Kidney (tissue), 14 donors: ENCODE measurements around the gene CAP2. TPM values are rescaled to one million over a fixed set of nuclear protein-coding genes. Genes with fewer than 3 reads are reported as not detected.
"Not testable (repeated sequence)": the region's sequence is repeated elsewhere in the genome, so short reads cannot be mapped to it uniquely, and the experiment has no call there.

Experiments used
- DNase-seq, 5 donors: peaks; one replicate each; pipeline ENCODE4 v3.0.0-alpha.2; 2013 to 2020
- FAIRE-seq: peaks from 2 replicates; lab custom pipeline; 2012; peaks lifted over from hg19 to GRCh38; lab: Jason Lieb, UNC
- H3K27ac ChIP-seq, 2 donors: one replicate each; pipeline ENCODE4 v1.7.0; 2013; ENCODE audit warnings: low read depth in 2 of 2, low read length in 2 of 2, inconsistent platforms in 1 of 2
- H3K27me3 ChIP-seq: one replicate; pipeline ENCODE4 v1.7.1; 2013; ENCODE audit warnings: low read length, inconsistent platforms; ENCODE audit not compliant: control insufficient read depth, insufficient read depth
- H3K36me3 ChIP-seq, 3 donors: one replicate each; pipeline versions ENCODE4 v1.7.0 to v1.7.1; 2013; ENCODE audit warnings: low read length in 3 of 3, control low read depth in 1 of 3, inconsistent platforms in 1 of 3; ENCODE audit not compliant: insufficient read depth in 3 of 3, control insufficient read depth in 2 of 3
- H3K4me1 ChIP-seq, 3 donors: one replicate each; pipeline versions ENCODE4 v1.7.0 to v1.7.1; 2013; ENCODE audit warnings: low read length in 3 of 3, inconsistent platforms in 1 of 3, low read depth in 1 of 3; ENCODE audit not compliant: control insufficient read depth in 2 of 3, insufficient read depth in 2 of 3
- H3K4me3 ChIP-seq, 3 donors: one replicate each; pipeline versions ENCODE4 v1.7.0 to v1.8.1; 2013; ENCODE audit warnings: low read length in 3 of 3, control low read depth in 1 of 3, inconsistent platforms in 1 of 3
- H3K9ac ChIP-seq, 3 donors: one replicate each; pipeline versions ENCODE4 v1.7.0 to v1.7.1; 2013; ENCODE audit warnings: low read length in 3 of 3, control low read depth in 1 of 3, inconsistent platforms in 1 of 3
- H3K9me3 ChIP-seq, 3 donors: one replicate each; pipeline versions ENCODE4 v1.7.0 to v1.7.1; 2013; ENCODE audit warnings: low read length in 3 of 3, control low read depth in 1 of 3, inconsistent platforms in 1 of 3; ENCODE audit not compliant: control insufficient read depth in 2 of 3, insufficient read depth in 1 of 3
- intact Hi-C: fragments of 100-400 bp; cut with DNase I; formaldehyde crosslinking; loops from one replicate; pipeline ENCODE4 v1.11.1; 2022
- polyA plus RNA-seq: library from polyadenylated mRNA; stranded (reverse); fragments of 350-450 nt; fragmentation: Illumina TruSeq; extraction: RNeasy Lipid Tissue Mini Kit (QIAGEN cat#74804); gene quantifications from one replicate; pipeline ENCODE4 v1.2.3, GENCODE V29; 2014; ENCODE audit warnings: low read depth, low replicate concordance; ENCODE audit not compliant: insufficient read depth
- total RNA-seq: library from RNA; stranded (reverse); fragmentation: NEBNext Ultra II Directional; extraction: Animal tissue kit (Norgen Biotek cat#: 25700); gene quantifications from one replicate; pipeline ENCODE4 v1.2.1, GENCODE V29; 2021
- TF ChIP-seq, protein P1 (sequence below): IDR thresholded peaks from 3 replicates; pipeline ENCODE4 v1.5.1; 2012; ENCODE audit warnings: mild to moderate bottlenecking, moderate library complexity, borderline replicate concordance; ENCODE audit not compliant: insufficient read depth; ENCODE audit errors: extremely low read depth
- donor health status: control.
- donor health status: control.
- donor health status: control.
- donor health status: control.
- donor health status: control.
- donor health status: DM: yes; HTN: yes; CAD: no.
- donor health status: Normal renal cell carcinoma (clear cell type).

Gene CAP2
- total and polyA plus RNA-seq, 2 donors from 2014 or later: 9.8 to 15.7 TPM

DNA sequence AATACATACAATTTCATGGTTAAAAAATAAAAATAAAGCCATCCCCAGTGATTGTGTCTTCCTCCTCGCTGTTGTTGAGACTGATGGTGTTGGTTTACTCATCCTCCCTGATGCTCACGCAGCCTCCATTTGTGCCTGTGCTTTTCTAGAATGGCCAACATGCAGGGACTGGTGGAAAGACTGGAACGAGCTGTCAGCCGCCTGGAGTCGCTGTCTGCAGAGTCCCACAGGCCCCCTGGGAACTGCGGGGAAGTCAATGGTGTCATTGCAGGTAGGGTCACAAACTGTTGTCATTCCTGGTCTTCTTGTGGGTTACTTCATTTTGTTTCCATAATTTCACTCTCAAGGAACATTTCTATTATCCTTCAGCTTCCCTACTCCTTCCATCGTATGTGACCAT, 28.0 kb downstream of the CAP2 start:
- Histone ChIP-seq H3K9me3 (no peaks in the 10 kb centered on the region), H3K4me1 (no peaks in the 10 kb centered on the region), H3K9ac (no peak overlapping the region), H3K4me3 (no peak overlapping the region), H3K27me3 (no peaks in the 10 kb centered on the region), H3K27ac (no peak overlapping the region), H3K36me3 (no peaks in the 10 kb centered on the region)
- DNase-seq (no peak), FAIRE-seq (no peak)
- intact Hi-C loops: no loop called here
- TF ChIP-seq, protein P1, sequence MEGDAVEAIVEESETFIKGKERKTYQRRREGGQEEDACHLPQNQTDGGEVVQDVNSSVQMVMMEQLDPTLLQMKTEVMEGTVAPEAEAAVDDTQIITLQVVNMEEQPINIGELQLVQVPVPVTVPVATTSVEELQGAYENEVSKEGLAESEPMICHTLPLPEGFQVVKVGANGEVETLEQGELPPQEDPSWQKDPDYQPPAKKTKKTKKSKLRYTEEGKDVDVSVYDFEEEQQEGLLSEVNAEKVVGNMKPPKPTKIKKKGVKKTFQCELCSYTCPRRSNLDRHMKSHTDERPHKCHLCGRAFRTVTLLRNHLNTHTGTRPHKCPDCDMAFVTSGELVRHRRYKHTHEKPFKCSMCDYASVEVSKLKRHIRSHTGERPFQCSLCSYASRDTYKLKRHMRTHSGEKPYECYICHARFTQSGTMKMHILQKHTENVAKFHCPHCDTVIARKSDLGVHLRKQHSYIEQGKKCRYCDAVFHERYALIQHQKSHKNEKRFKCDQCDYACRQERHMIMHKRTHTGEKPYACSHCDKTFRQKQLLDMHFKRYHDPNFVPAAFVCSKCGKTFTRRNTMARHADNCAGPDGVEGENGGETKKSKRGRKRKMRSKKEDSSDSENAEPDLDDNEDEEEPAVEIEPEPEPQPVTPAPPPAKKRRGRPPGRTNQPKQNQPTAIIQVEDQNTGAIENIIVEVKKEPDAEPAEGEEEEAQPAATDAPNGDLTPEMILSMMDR: no peak

- TF ChIP-seq, protein P1: no peak
- Histone ChIP-seq H3K27ac (no peak overlapping the region), H3K4me1 (no peaks in the 10 kb centered on the region), H3K27me3 (no peaks in the 10 kb centered on the region), H3K9me3 (no peaks in the 10 kb centered on the region), H3K9ac (no peak overlapping the region), H3K36me3 (peaks cover 0 to 8% (median 0%) of the 10 kb centered on the region in 3 donors), H3K4me3 (no peak overlapping the region)
- intact Hi-C loops: no loop called here
- DNase-seq (no peak), FAIRE-seq (no peak)
Observed at GRCh38 chr6:17423026-17423425, 29.6 kb downstream of the CAP2 start.

DNA sequence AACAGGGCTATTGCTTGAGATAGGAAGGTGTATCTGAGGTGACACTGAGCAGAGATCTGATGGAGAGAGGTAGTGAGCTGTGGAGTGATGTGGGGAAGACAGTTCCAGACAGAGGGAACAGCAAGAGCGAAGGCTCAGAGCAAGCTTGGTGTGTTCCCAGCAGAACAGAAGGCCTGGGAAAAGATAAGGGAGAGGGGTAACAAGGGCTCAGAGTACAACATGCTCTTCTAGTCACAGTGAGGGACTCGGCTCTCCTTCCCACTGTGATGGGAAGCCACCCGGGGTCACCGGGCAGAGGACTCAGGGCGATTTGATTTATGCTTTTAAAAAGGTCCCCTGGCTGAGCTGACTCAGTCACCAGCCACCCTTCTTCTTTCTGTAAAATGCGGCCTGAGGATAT, 33.7 kb downstream of the CAP2 start:
- intact Hi-C loops: no loop called here
- H3K9ac ChIP-seq: no peak overlapping the region
- no peaks in the 10 kb centered on the region for H3K9me3 ChIP-seq
- H3K4me1 ChIP-seq: no peaks in the 10 kb centered on the region
- H3K36me3 ChIP-seq: peaks cover 0 to 8% (median 0%) of the 10 kb centered on the region in 3 donors
- TF ChIP-seq, protein P1: no peak
- FAIRE-seq (no peak), DNase-seq (no peak)
- H3K27me3 ChIP-seq: no peaks in the 10 kb centered on the region
- no peak overlapping the region for H3K27ac ChIP-seq
- no peak overlapping the region for H3K4me3 ChIP-seq

- no peak overlapping the region for H3K4me3 ChIP-seq
- H3K9me3 ChIP-seq: no peaks in the 10 kb centered on the region
- TF ChIP-seq, protein P1: no peak
- H3K27me3 ChIP-seq: no peaks in the 10 kb centered on the region
- FAIRE-seq (no peak), DNase-seq (no peak)
- H3K36me3 ChIP-seq: peaks cover 0 to 8% (median 0%) of the 10 kb centered on the region in 3 donors
- intact Hi-C loops: no loop called here
- H3K4me1 ChIP-seq: no peaks in the 10 kb centered on the region
- H3K9ac ChIP-seq: no peak overlapping the region
- H3K27ac ChIP-seq: no peak overlapping the region
Observed at GRCh38 chr6:17427617-17428016, 34.2 kb downstream of the CAP2 start.

DNA sequence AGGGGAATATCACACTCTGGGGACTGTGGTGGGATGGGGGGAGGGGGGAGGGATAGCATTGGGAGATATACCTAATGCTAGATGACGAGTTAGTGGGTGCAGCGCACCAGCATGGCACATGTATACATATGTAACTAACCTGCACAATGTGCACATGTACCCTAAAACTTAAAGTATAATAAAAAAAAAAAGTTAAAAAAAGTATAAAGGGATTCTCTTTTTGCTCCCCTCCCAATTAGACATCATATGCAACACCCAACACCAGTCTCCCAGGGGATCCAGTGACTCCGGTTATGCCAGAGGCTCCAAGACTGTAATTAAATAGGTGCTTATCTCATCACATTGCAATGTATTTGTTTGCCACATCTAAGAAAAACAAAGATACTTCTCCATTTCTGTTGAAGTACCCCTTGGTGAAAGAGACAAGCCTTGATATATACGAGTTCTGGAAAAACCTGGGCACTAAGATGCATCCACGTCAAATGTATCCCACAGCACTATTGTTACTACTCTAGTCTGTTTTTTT, 35.3 kb downstream of the CAP2 start:
- H3K27me3 ChIP-seq, FAIRE-seq, H3K4me3 ChIP-seq, intact Hi-C loops, H3K4me1 ChIP-seq, H3K27ac ChIP-seq, H3K9ac ChIP-seq, H3K36me3 ChIP-seq, H3K9me3 ChIP-seq: not testable (repeated sequence)
- peak in 1 of 5 donors; percentile 40 for DNase-seq
